ENCODE results near the gene SH3RF3.

The SH3RF3 gene

GRCh38 chr2:109180786-109181185, 51.8 kb downstream of the SH3RF3 start:
- DNase-seq (ENCODE audit: low read depth, low spot score): no peak

DNA sequence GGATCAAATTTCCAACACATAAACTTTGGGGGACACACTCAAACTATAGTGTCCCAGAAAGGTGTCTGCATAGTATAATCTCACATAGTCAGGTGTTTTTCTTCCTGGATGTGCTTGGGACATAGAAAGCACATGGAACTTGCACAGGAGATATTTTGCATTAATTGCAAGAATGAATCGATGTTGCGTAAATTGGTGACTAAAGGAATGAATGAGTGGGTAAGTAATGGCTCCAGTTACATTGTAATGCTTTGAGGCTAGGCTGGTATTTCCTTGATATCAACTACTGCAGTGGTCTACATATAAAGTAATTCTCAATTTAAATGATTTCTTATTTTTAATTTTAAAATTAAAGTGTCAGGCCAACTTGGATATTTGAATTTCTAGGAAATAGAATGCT, 53.4 kb downstream of the SH3RF3 start:
- DNase-seq (ENCODE audit: low read depth, low spot score): no peak

DNA sequence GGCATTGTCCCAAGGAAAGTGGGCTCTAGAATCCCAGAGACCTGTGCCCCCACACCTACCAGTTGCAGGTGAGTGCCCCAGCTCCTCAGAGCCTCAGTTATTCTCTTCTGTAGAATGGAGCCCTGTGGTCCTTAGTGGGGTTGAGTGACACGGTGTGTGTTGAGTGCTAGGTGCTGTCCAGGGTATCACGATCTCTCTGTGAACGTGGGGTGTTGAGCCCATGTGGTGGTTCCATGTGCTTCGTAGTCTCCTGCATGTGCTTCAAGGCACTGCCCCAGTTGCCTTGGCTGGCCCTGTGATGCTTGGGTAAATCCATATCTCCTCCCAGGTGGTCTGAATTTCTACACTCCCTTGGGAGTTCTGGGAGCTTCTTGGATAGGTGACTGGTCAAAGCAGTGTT, 54.9 kb downstream of the SH3RF3 start:
- no peak for DNase-seq (ENCODE audit: low read depth, low spot score)

DNA sequence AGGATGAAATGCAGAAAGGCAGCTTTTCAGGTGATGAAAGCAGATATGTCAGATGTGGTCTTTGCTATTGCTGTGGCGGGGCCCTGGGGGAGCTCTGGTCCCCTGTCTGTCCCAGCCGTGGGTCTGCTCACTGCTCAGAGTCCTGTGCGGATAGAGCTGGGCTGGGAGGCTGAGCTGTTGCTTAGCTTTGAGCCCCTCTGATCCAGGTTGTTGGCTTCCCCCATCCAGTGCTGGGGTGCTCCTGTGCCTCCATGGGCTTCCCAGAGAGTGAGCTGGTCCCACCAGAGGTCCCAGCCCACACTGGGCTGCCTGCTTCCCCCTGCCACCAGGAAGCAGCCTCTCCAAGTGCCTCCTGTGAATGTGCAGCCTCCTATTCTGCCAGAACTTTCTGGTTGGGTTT, 55.4 kb downstream of the SH3RF3 start:
- no peak for DNase-seq (ENCODE audit: low read depth, low spot score)

DNA sequence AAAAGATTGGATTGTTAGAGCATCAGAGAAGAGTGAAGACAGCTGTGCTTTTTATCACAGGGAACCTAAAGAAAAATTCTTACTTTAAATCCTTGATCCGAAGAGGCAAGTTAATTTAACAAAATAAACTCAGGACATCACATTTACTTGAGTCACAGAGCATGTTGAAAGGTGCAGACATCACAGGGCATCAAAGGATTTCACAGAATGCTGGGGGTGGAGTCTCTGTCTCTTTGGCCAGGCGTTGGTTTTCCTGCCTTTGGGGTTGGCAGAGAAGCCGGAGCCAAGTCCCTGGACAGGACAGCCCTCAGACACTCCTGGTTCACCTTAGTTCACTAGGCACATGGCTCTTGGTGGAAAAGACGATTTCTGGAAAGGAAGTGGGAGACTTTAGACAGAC, 56.3 kb downstream of the SH3RF3 start:
- DNase-seq (ENCODE audit: low read depth, low spot score): no peak

DNA sequence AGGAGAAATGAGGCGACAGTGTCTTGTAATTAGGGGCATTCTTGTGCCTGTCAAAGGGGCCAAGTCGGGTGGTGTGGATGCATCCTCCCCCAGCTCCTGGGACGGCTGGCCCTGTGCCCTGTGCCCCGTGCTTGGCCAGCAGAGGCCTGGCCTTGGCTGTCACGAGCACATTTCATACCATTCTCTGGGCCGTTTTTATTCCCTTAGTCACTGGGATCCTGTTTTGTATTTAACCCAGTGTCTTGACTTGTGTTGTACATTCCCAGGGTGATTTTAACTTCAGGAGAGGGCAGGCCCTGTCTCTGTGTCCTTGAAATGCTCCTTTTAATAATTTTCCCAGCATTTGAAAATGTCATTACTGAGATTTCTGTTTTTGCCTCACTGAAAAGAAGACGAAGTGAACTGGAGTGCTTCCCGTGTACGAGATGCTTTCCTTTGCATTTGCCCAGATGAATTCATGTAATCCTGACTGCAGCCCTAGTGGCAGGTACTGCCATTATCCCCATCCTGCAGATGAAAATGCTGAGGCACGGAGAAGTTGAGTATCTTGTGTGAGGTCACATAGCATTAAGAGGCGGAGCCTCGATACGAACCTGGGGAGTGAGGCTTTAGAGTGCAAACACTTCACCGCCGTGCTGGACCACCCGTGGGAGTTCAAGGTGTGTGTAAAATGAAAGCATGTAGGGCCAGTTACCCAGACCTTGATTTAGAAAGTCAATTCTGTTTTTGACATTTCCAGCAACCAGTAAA, 57.0 kb downstream of the SH3RF3 start:
- DNase-seq (ENCODE audit: low read depth, low spot score): no peak

- DNase-seq (ENCODE audit: low read depth, low spot score): no peak
These were observed 57.7 kb downstream of the SH3RF3 start for GRCh38 chr2:109186656-109187250.

DNA sequence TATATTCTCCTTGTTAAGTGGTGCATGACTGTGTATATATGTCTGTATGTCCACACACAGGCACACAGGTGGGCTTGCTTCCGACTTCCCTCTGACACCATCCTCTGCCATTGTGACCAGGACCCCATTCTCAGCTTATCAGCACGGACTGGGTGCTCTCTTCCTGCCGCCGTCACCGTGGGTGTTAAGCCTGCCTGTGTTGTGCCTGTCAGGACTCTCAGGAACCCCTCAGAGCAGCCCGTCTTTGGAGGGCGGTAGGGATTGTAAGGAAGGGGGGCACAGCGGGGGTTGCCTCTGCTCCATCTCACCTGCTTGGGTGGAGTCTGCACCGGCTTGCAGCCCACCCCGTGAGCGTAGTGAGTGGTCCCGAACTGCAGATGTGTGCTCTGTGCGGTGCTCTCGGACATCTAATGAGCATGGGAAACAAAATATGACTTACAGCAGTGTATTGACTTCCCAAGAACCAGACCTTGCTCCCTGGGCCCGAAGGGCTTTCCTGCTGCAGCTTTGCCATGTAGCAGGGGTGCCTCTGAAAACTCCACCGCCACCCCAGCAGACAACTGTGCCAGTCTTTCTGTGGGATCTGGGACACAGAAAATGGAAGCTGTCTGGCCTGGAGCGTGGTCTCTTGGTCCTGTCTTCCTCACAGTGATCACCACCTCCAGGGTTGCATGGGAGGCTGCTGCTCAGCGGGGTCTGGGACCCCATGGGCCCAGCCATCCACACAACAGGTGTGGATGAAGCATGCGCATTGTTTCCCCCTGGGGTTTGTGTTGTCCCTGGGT, 58.9 kb downstream of the SH3RF3 start:
- DNase-seq (ENCODE audit: low read depth, low spot score): no peak

DNA sequence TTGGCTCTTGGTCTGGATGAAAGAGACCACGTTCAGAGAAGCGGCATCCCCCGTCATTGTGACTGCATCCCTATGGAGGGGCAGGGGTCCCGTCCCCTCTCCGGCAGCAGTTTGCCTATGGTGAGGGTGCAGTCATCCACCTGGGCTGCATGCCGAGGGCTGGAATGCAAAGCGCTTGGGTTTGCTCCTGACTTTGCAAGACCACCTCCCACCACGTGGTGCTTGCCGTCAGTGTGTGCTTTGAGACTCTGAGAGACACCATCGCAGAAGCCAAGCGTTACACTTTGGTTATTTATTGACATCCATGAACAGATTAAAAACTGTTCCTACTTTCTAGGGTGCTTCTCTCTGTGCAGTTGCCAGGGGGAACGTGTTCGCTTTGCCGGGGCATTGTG, 59.5 kb downstream of the SH3RF3 start:
- DNase-seq (ENCODE audit: low read depth, low spot score): no peak

- DNase-seq (ENCODE audit: low read depth, low spot score): no peak
These were observed 59.9 kb downstream of the SH3RF3 start for GRCh38 chr2:109188898-109189297.

DNA sequence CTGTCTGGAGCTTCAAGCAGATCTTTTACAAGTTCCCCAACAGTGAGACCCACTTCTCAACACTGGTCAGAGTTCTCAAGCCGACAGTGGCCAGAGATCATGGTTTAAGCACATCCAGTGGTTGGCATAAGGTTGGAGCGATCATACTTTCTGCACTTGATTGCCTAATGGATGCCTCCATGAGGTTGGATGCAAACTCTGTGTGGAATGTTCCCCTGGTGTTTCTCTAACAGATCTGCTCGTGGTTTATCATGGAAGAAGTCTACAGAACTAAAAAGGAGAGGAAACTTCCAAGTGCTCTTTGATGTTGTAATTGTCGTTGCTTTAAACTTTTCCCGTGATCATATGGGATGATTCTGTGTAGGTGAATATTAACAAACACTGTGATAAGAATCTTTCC, 60.7 kb downstream of the SH3RF3 start:
- DNase-seq (ENCODE audit: low read depth, low spot score): no peak

DNA sequence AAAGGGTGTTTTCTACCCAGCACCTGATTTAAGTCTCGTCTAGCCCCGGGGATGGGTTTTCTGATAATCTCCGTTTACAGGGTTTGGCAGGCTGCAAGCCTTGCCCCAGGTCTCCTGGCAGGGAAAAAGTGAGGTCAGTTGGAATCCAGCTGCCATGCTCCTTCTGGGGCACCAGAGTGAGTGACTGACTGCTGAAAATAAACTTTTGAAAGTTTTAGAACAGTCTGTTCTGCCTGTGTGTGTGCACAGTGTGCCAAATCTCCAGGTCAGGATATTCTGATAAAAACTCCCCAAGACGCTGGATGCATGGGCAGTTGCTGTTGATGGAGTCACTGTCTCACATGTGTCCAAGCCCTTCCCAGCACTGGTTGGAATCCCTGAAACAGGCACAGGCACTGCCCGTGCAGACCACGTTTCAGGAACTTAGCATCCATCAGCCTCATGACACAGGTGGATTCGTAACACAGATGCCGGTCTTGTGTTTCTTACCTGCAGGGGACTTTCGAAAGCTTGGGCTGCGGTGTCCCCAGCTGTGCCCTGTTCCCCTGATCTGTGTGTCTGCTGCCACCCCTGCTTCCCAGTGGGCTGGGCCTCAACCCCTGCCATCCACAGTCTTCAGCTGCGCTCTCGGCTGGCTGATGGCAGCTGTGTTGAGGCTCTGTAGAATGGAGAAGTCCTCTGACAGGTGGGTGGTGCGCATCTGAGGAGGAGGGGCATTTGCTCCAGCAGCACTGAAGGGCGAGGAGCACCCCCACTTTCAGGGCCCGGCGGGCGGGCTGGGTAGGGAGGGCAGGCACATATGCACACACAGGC, 65.0 kb downstream of the SH3RF3 start:
- no peak for DNase-seq (ENCODE audit: low read depth, low spot score)

DNA sequence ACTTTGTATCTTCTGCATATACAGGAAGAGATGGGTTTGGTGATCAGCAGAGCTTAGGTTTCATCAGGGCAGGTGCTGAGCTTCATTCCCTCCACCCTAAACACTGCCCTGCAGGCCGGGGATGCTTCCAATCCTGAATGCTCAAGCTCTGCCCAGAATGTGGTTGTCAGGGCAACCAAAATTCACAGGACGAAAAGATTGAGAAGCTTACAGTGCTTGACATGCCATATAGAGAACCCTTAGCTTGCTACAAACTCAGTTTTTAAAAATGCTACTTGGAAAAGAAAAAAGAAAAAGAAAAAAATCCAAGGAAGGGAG, 65.6 kb downstream of the SH3RF3 start:
- no peak for DNase-seq (ENCODE audit: low read depth, low spot score)

DNA sequence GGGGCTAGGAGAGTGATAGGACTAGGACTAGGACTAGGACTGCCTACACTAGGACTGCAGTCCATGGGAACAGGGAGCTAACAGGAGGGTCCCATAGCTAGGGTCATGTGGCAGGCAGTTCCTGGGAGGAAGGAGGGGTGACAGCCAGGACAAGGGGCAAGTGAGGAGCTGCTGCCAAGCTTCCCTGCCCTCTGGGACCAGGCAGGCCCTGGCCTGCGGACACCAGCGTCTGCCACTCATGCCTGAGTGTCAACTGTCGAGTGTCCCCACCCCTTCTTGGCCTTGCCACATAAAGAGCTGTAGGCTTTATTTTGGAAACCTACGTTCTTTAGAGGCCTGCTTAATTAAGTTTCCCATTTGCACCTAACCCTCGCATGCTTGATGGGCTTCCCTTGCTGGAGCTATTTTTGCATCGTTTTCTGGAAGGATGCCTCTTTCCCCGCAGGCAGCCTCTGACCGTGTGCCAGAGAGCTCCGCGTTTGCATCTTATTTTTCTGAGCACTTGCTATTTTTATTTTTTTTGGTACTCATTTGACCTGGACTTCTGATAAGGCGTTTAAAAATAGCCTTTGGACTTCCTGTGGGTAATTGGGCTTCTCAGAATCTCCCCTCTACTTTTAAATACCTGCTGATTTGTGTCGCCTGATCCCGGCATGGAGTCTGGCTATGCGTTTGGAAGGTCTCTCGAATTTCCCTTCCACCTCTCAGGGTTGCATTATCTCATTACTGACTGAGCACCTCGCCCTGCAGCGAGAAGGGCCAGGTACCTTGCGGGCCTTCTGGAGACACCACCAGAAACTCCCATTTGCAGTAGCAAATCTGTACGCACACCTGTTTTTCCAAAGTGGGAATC, 66.4 kb downstream of the SH3RF3 start:
- no peak for DNase-seq (ENCODE audit: low read depth, low spot score)

- DNase-seq (ENCODE audit: low read depth, low spot score): no peak
These were observed 67.3 kb downstream of the SH3RF3 start for GRCh38 chr2:109196081-109196875.

DNA sequence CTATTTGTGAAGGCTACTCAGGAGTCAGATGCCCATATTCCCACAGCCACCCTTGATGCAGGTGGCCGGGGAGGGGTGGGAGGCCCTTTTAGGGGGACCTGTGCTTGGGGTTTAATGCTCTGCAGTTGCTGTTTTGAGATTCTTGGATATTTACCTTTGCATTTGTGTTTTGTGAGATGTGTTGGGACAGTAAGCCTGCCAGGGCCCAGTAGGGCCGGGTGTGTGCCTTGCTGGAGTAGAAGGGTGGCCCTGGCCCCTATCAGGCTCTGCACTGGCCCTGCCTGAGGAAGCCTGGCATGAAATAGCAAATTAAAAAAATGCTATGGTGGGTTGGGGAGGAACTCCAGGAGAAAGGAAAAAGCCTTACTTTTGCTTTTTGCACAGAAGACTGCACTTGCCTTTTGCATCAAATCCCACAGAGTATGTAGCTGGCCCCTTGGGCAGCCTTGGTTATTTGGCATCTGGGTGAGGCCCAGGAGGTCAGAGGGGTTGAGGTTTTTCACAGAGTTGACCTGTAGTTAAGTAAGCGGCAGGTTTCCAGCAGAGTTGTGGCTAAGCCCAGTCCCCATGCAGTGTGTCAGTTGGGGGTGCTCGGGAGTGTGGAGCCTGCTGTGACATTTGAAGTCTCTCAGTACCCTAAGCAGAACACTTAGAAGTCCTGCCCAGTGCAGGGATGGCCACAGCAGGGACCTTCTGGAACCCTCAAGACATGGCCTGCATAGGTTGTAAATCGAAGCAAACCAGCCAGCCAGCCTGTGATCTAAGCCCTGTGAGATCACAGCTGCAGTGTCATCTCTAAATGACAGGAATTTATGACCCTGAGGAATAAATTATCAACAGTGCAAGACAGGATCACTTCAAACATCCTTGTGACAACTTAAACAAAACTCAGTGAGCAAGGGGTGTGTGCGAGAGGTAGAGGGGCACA, 68.8 kb downstream of the SH3RF3 start:
- DNase-seq (ENCODE audit: low read depth, low spot score): no peak

GRCh38 chr2:109199790-109200189, 70.8 kb downstream of the SH3RF3 start:
- DNase-seq (ENCODE audit: low read depth, low spot score): no peak

DNA sequence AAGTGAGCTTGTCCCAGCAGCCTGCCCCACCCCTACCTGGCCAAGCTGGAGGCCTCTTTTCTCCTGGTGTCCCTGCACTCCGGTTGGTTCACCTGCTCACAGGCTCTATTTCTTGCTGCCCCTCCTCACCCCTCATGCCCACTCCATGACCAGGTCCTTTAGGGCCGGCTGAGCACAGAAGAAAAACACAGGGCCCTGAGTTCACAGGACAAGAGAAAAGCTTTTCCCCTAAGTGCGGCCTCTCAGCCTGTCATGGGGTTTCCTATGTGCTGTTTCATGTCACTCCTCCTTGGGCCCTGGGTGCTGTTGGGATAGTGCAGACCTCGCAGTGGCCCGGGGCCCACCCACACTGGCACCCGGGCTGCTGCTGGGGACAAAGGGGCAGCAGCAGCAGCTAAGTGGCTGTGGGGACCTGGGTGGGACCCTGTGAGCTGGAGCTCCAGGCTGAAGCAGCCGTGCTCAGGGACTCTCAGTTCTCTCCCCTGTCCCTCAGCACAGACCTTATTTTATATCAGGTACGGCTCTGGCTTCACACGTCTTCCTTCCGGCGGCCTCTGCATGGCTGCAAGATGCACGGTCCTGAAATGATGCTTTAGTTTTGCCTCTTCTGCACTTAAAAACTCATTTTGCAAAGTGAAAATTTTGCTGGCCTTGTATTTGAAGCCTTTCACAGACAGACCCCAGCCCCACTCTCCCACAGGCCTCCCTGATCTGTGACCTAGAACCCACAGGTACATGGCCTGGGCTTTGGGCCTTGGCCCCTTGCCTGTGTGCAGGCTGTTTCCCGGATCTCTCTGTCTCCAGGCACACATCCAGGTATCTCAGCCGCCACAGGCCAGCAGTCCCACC, 71.8 kb downstream of the SH3RF3 start:
- no peak for DNase-seq (ENCODE audit: low read depth, low spot score)
